Measurements from ENCODE around the gene SCYL2.

The SCYL2 gene

GRCh38 chr12:100375038-100375735 lies 108.2 kb downstream of the SCYL2 start:
- DNase-seq (ENCODE audit: low spot score) = no peak

- no peak for DNase-seq (ENCODE audit: low spot score)
Measured at GRCh38 chr12:100376161-100376560, 109.2 kb downstream of the SCYL2 start.

- no peak for DNase-seq (ENCODE audit: low spot score)
Measured at GRCh38 chr12:100381379-100381778, 114.4 kb downstream of the SCYL2 start.

- no peak for DNase-seq (ENCODE audit: low spot score)
Measured at GRCh38 chr12:100382338-100382737, 115.4 kb downstream of the SCYL2 start.

- DNase-seq (ENCODE audit: low spot score) = no peak
Measured at GRCh38 chr12:100383586-100384558, 116.9 kb downstream of the SCYL2 start.

GRCh38 chr12:100384559-100384935 lies 117.6 kb downstream of the SCYL2 start:
- no peak for DNase-seq (ENCODE audit: low spot score)

- no peak for DNase-seq (ENCODE audit: low spot score)
Measured at GRCh38 chr12:100388382-100388781, 121.4 kb downstream of the SCYL2 start.

All from iPS-NIHi11 (cell line).